K562 (cell line): ENCODE data around the gene DNM1. TPM values are rescaled to one million over a fixed set of nuclear protein-coding genes. Genes with fewer than 3 reads are reported as not detected.

Experiments used
- ATAC-seq: fragments of 200-7000 bp; cut with Tn5 transposase; 3 replicates; pipeline ENCODE4 v1.9.1; 2020; ENCODE audit warnings: moderate library complexity
- BruUV-seq: library from RNA; stranded (reverse); fragments of 400-500 nt; replicated peaks from 2 replicates; lab custom pipeline; 2021; lab: Mats Ljungman, UMichigan
- CTCF ChIA-PET: fragments of 300-600 bp; formaldehyde crosslinking; extraction: SDS; loops from one replicate; lab custom pipeline; 2021; ENCODE audit warnings: low intra/inter-chr PET ratio; lab: Yijun Ruan, JAX
- POLR2A ChIA-PET: fragments of 300-600, 350-650 bp; sonication (Branson Sonifier 250); formaldehyde crosslinking; extraction: SDS; loops from one replicate; lab custom pipeline; 2021; ENCODE audit warnings: antibody characterized with exemption, inconsistent platforms; lab: Yijun Ruan, JAX
- DNase-seq, 4 experiments: peaks; one replicate each; pipeline versions ENCODE4 v3.0.0 to v3.0.0-alpha.2; 2011 to 2018; ENCODE audit warnings: low spot score in 3 of 4, mixed read lengths in 3 of 4; ENCODE audit errors: extremely low read depth in 1 of 4
- FAIRE-seq: peaks from 2 replicates; lab custom pipeline; 2011; peaks lifted over from hg19 to GRCh38; lab: Jason Lieb, UNC
- H2AFZ ChIP-seq: 2 replicates; pipeline ENCODE4 v1.6.0; 2011; ENCODE audit warnings: low read depth, low read length, control low read depth, inconsistent platforms
- H3K27ac ChIP-seq: fragments of 200-600 bp; 3 replicates; pipeline ENCODE4 v1.8.0; 2011; ENCODE audit warnings: low read depth, mild to moderate bottlenecking, control low read depth, inconsistent platforms, low read length, moderate library complexity, mixed read lengths; ENCODE audit errors: extremely low read depth
- H3K27me3 ChIP-seq, 2 experiments: fragments of 300-600 bp in 1 of 2; 2 replicates in 1 of 2; 3 replicates in 1 of 2; pipeline versions ENCODE4 v1.6.0 to v1.8.0; 2011; ENCODE audit warnings: inconsistent platforms in 2 of 2, low read length in 2 of 2, mild to moderate bottlenecking in 1 of 2, mixed read lengths in 1 of 2, moderate library complexity in 1 of 2; ENCODE audit not compliant: control insufficient read depth in 2 of 2, insufficient read depth in 2 of 2
- H3K36me3 ChIP-seq: fragments of 300-600 bp; 3 replicates; pipeline ENCODE4 v1.8.0; 2011; ENCODE audit warnings: mild to moderate bottlenecking, low read length, inconsistent platforms; ENCODE audit not compliant: control insufficient read depth, insufficient read depth
- H3K4me1 ChIP-seq, 2 experiments: fragments of 200-600 bp in 1 of 2; replicated peaks in 1 of 2; 2 replicates in 1 of 2; 3 replicates in 1 of 2; pipeline versions ENCODE4 v1.5.1 to v1.8.0; 2011; ENCODE audit warnings: inconsistent platforms in 2 of 2, low read length in 2 of 2, mild to moderate bottlenecking in 1 of 2, mixed read lengths in 1 of 2, moderate library complexity in 1 of 2; ENCODE audit not compliant: control insufficient read depth in 2 of 2, insufficient read depth in 2 of 2
- H3K4me2 ChIP-seq: 2 replicates; pipeline ENCODE4 v1.6.1; 2011; ENCODE audit warnings: low read length, control low read depth, inconsistent platforms, mixed read lengths; ENCODE audit not compliant: insufficient read depth
- H3K4me3 ChIP-seq: fragments of 200-600 bp; sonication (generic), shearing (Covaris generic); 2 replicates; pipeline ENCODE4 v1.5.1; 2016; ENCODE audit warnings: control low read depth, inconsistent platforms
- H3K79me2 ChIP-seq: fragments of 200-600 bp; 3 replicates; pipeline ENCODE4 v1.8.0; 2011; ENCODE audit warnings: low read length, inconsistent platforms; ENCODE audit not compliant: control insufficient read depth, insufficient read depth
- H3K9ac ChIP-seq, 2 experiments: 2 replicates each; pipeline versions ENCODE4 v1.6.0 to v1.6.1; 2011; ENCODE audit warnings: low read depth in 2 of 2, low read length in 2 of 2, control low read depth in 1 of 2, inconsistent platforms in 1 of 2, mild to moderate bottlenecking in 1 of 2, mixed read lengths in 1 of 2; ENCODE audit not compliant: insufficient read depth in 1 of 2
- H3K9me1 ChIP-seq: one replicate; pipeline ENCODE4 v1.6.0; 2011; ENCODE audit warnings: inconsistent platforms, mild to moderate bottlenecking, low read length, moderate library complexity; ENCODE audit not compliant: control insufficient read depth, insufficient read depth
- H3K9me3 ChIP-seq: replicated peaks from 2 replicates; pipeline ENCODE4 v1.5.1; 2011; ENCODE audit warnings: low read depth, low read length, inconsistent platforms; ENCODE audit not compliant: control insufficient read depth, insufficient read depth
- H4K20me1 ChIP-seq: replicated peaks from 2 replicates; pipeline ENCODE4 v1.6.1; 2011; ENCODE audit warnings: low read length, inconsistent platforms, mixed read lengths; ENCODE audit not compliant: control insufficient read depth, insufficient read depth
- CBX8 ChIP-seq: fragments of 200-600 bp; sonication (generic); IDR thresholded peaks from 2 replicates; pipeline ENCODE4 v1.6.1; 2012; ENCODE audit warnings: borderline replicate concordance, mixed run types, low read depth, mild to moderate bottlenecking, moderate library complexity, mixed read lengths, low read length, control low read depth, inconsistent platforms; ENCODE audit not compliant: poor library complexity, severe bottlenecking; ENCODE audit errors: extremely low read depth
- CHD4 ChIP-seq: fragments of 200-600 bp; sonication (generic); IDR thresholded peaks from 3 replicates; pipeline ENCODE4 v1.6.1; 2012; ENCODE audit warnings: low read depth, mild to moderate bottlenecking, mixed read lengths, low read length, inconsistent platforms; ENCODE audit not compliant: insufficient read depth, insufficient replicate concordance, poor library complexity, severe bottlenecking
- E2F3 ChIP-seq: fragments of 250-450 bp; sonication (Bioruptor Pico); IDR thresholded peaks from 2 replicates; pipeline ENCODE4 v1.4.0; 2020; ENCODE audit warnings: mild to moderate bottlenecking
- JUND ChIP-seq, 2 experiments: IDR thresholded peaks; 2 replicates in 1 of 2; 3 replicates in 1 of 2; pipeline ENCODE4 v1.6.1; 2011; ENCODE audit warnings: borderline replicate concordance in 2 of 2, low read depth in 2 of 2, low read length in 2 of 2, improper control_type of control experiment in 1 of 2, missing biosample characterization in 1 of 2, missing genetic modification characterization in 1 of 2, missing genetic modification reagents in 1 of 2
- MAFG ChIP-seq: fragments of 450-650 bp; conservative IDR thresholded peaks from 2 replicates; pipeline ENCODE4 v1.6.1; 2016; ENCODE audit warnings: missing genetic modification characterization, missing compliant biosample characterization
- MIER1 ChIP-seq: fragments of 450-650 bp; IDR thresholded peaks from 2 replicates; pipeline ENCODE4 v1.6.1; 2016; ENCODE audit warnings: antibody characterized with exemption, mild to moderate bottlenecking, low read depth
- MXI1 ChIP-seq: IDR thresholded peaks from 2 replicates; pipeline ENCODE4 v1.6.1; 2011; ENCODE audit warnings: low read depth, mild to moderate bottlenecking, improper control_type of control experiment, low read length
- NFRKB ChIP-seq: fragments of 450-650 bp; IDR thresholded peaks from 2 replicates; pipeline ENCODE4 v1.6.1; 2016; ENCODE audit warnings: low read depth
- POU5F1 ChIP-seq: fragments of 150-350 bp; IDR thresholded peaks from 2 replicates; pipeline ENCODE4 v1.6.1; 2014; ENCODE audit warnings: borderline replicate concordance, low read length, low read depth, mild to moderate bottlenecking; ENCODE audit not compliant: partially characterized antibody
- PRDM10 ChIP-seq: fragments of 450-650 bp; IDR thresholded peaks from 2 replicates; pipeline ENCODE4 v1.6.1; 2018; ENCODE audit not compliant: partially characterized antibody
- PURB ChIP-seq: sonication (generic); formaldehyde crosslinking; IDR thresholded peaks from 2 replicates; pipeline ENCODE4 v1.9.0; 2021; ENCODE audit warnings: low read depth, mild to moderate bottlenecking, missing genetic modification reagents
- RAD51 ChIP-seq: fragments of 450-650 bp; IDR thresholded peaks from 2 replicates; pipeline ENCODE4 v1.7.1; 2016; ENCODE audit warnings: low read depth, mild to moderate bottlenecking, borderline replicate concordance
- RNF2 ChIP-seq: sonication (generic); IDR thresholded peaks from 2 replicates; pipeline ENCODE4 v1.6.1; 2016
- TBP ChIP-seq: optimal IDR thresholded peaks from 2 replicates; pipeline ENCODE3; 2011; ENCODE audit warnings: low read depth, low read length, improper control_type of control experiment
- TRIM28 ChIP-seq: fragments of 450-650 bp; IDR thresholded peaks from 2 replicates; pipeline ENCODE4 v1.6.1; 2017
- XRCC3 ChIP-seq: fragments of 450-650 bp; IDR thresholded peaks from 2 replicates; pipeline ENCODE4 v1.6.1; 2017; ENCODE audit warnings: mild to moderate bottlenecking, moderate library complexity
- ZFP36 ChIP-seq: fragments of 150-350 bp; IDR thresholded peaks from 2 replicates; pipeline ENCODE4 v1.6.1; 2018; ENCODE audit warnings: low read length, low read depth; ENCODE audit not compliant: partially characterized antibody
- ZNF444 ChIP-seq: fragments of 250-450 bp; sonication (Bioruptor Pico); IDR thresholded peaks from 2 replicates; pipeline ENCODE4 v1.4.0; 2020; ENCODE audit warnings: mild to moderate bottlenecking, moderate library complexity
- WGBS: fragments of 100-300 bp; shearing (Covaris generic); methylation state at CpG from one replicate; pipeline ENCODE4 v1.1.6; 2016; ENCODE audit warnings: low coverage, mixed read lengths; ENCODE audit not compliant: insufficient coverage; ENCODE audit errors: missing lambda C conversion rate; 5-methylcytosine and 5-hydroxymethylcytosine counted together
- in situ Hi-C: fragments of 300-500 bp; cut with MboI; formaldehyde crosslinking; loops from 4 replicates; pipeline ENCODE4 v1.15.0; 2018; ENCODE audit warnings: inconsistent platforms, mixed read lengths
- intact Hi-C: fragments of 100-400 bp; cut with micrococcal nuclease; formaldehyde crosslinking; loops from 2 replicates; pipeline ENCODE4 v1.14.2; 2022
- polyA plus RNA-seq, 8 experiments: library from polyadenylated mRNA; depleted of rRNA in 4 of 8; stranded (reverse) in 5 of 8; unstranded in 3 of 8; fragments of >200 nt; fragmentation: Nextera tagmentation in 2 of 8; fragmentation: Illumina TruSeq in 1 of 8; extraction: Ambion mirVana in 2 of 8; extraction: Trizol in 1 of 8; gene quantifications; 2 replicates each; pipeline versions ENCODE4 v1.2.1 to v1.2.3, GENCODE V29; 2011 to 2014; ENCODE audit warnings: inconsistent platforms in 1 of 8, missing spikeins in 1 of 8
- total RNA-seq, 7 experiments: library from RNA; depleted of rRNA in 6 of 7; stranded (reverse); fragments of >200 nt in 6 of 7; fragmentation: Illumina TruSeq in 2 of 7; extraction: Trizol in 2 of 7; gene quantifications; 2 replicates each; pipeline versions ENCODE4 v1.2.1 to v1.2.3, GENCODE V29; 2011 to 2021; ENCODE audit warnings: low replicate concordance in 1 of 7

The DNM1 gene
- total and polyA plus RNA-seq, 9 of the 15 experiments (the other 6 are each of a cell fraction or from before 2014, with no cell fraction given), result 0.39 to 23.1 (median 9.1) TPM

- FAIRE-seq (peak; percentile 32), DNase-seq (peak in 3 of 4 experiments; percentile 67 to 71 (median 71)), ATAC-seq (no peak)
- H4K20me1 ChIP-seq, result peaks cover 5% of the 10 kb centered on the region; the same call in 1 of the 2 replicates
- H3K4me2 ChIP-seq, result no peak overlapping the region
- peaks cover 5% of the 10 kb centered on the region for H3K9me1 ChIP-seq
- peak overlapping the region in 1 of 2 experiments; percentile 74; a peak in 2 of 4 replicates for H3K9ac ChIP-seq
- H3K79me2 ChIP-seq, result no peaks in the 10 kb centered on the region
- no peaks in the 10 kb centered on the region for H3K9me3 ChIP-seq
- H2AFZ ChIP-seq, result no peak overlapping the region
- H3K27ac ChIP-seq, result no peak overlapping the region
- WGBS, result 45% methylated on average over 10 of the region's 10 CpGs
- in situ Hi-C loops, result loop anchor here (10.0 kb wide), 1 partner anchor 1459 kb away; no protein-coding TSS in a partner anchor
- no TSS peak for BruUV-seq
- ChIA-PET POLR2A (interaction anchor here (0.6 to 3.1 kb wide), 15 partner anchors 9 to 284 kb away, joined by 3 to 20 read pairs (median 3); partner anchors contain the start of gene BBLN), CTCF (no interaction called here)
- no peaks in the 10 kb centered on the region for H3K36me3 ChIP-seq
- no peaks in the 10 kb centered on the region for H3K27me3 ChIP-seq
- peaks cover 17 to 51% of the 10 kb centered on the region in 2 experiments for H3K4me1 ChIP-seq
- intact Hi-C loops, result loop anchor here (10.0 kb wide), 1 partner anchor 129 kb away; the partner anchor contains the start of gene SLC27A4
- H3K4me3 ChIP-seq, result no peak overlapping the region
- TF ChIP-seq RAD51 (no peak), PRDM10 (no peak), MIER1 (no peak), MAFG (no peak), TBP (no peak), NFRKB (no peak), E2F3 (CRISPR knock-in tag) (no peak), TRIM28 (0 out of 2 replicates have a peak, but pooled peaks have one; percentile 20), MXI1 (peak; percentile 89), PURB (CRISPR knock-in tag) (no peak), CBX8 (no peak), XRCC3 (no peak), ZNF444 (no peak), ZFP36 (peak; percentile 98), CHD4 (no peak), JUND (IDR thresholded peaks at IDR 0.05; ENCODE audit: borderline replicate concordance, low read depth, low read length) (peak; percentile 48; the same call in 1 of the 2 replicates), JUND (tag; IDR thresholded peaks at IDR 0.05; ENCODE audit: borderline replicate concordance, low read depth, low read length) (peak; percentile 33; the same call in 1 of the 3 replicates), POU5F1 (no peak), RNF2 (no peak)
These were observed 12.6 kb downstream of the DNM1 start for GRCh38 chr9:128215491-128216409.
